ENCODE results near the gene TENM3.

Gene TENM3

DNA sequence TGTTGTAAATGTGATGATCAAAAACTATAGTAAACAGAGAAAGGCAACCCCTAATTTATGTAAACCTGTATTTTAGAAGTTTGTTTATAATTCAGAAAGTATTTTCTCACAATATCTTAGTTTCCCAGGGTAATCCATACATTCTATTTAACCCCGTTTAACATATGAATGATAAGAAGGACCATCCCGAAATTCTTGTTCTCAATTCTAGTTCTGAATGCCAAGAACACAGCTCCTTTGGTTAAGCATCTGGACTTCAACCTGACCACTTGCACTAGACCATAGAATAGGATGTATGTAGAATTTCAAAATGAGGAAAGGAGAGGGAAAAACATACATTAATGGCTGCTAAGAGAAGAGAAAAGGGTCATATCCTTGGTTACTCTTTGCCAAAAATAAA lies 227.0 kb downstream of the TENM3 start:
- ATAC-seq (ENCODE audit: insufficient read depth, low read depth) (no peak), DNase-seq (no peak)
- Histone ChIP-seq H3K4me3 (ENCODE audit: low read depth in 1 of 2, low read length in 2 of 2) (no peak overlapping the region), H3K4me1 (ENCODE audit: insufficient read depth, low read length) (no peaks in the 10 kb centered on the region), H3K4me2 (ENCODE audit: insufficient read depth, low read length) (no peak overlapping the region), H3K79me2 (ENCODE audit: insufficient read depth, low read length) (no peaks in the 10 kb centered on the region), H3K27ac (ENCODE audit: low read length) (no peak overlapping the region), H2AFZ (ENCODE audit: low read depth, low read length) (no peak overlapping the region), H4K20me1 (ENCODE audit: insufficient read depth, low read length) (no peaks in the 10 kb centered on the region), H3K9me3 (ENCODE audit: insufficient read depth, low read length, severe bottlenecking) (no peaks in the 10 kb centered on the region), H3K9ac (ENCODE audit: low read depth, low read length) (no peak overlapping the region), H3K27me3 (ENCODE audit: insufficient read depth, low read length, poor library complexity) (no peaks in the 10 kb centered on the region), H3K36me3 (ENCODE audit: insufficient read depth, low read length) (no peaks in the 10 kb centered on the region)
- TF ChIP-seq, protein P1, sequence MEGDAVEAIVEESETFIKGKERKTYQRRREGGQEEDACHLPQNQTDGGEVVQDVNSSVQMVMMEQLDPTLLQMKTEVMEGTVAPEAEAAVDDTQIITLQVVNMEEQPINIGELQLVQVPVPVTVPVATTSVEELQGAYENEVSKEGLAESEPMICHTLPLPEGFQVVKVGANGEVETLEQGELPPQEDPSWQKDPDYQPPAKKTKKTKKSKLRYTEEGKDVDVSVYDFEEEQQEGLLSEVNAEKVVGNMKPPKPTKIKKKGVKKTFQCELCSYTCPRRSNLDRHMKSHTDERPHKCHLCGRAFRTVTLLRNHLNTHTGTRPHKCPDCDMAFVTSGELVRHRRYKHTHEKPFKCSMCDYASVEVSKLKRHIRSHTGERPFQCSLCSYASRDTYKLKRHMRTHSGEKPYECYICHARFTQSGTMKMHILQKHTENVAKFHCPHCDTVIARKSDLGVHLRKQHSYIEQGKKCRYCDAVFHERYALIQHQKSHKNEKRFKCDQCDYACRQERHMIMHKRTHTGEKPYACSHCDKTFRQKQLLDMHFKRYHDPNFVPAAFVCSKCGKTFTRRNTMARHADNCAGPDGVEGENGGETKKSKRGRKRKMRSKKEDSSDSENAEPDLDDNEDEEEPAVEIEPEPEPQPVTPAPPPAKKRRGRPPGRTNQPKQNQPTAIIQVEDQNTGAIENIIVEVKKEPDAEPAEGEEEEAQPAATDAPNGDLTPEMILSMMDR (IDR thresholded peaks at IDR 0.05; ENCODE audit: borderline replicate concordance, extremely low read depth, low read length, poor library complexity, severe bottlenecking), result no peak
- no peak for TF ChIP-seq EZH2 (IDR thresholded peaks at IDR 0.05; ENCODE audit: borderline replicate concordance, low read depth, low read length, severe bottlenecking)

DNA sequence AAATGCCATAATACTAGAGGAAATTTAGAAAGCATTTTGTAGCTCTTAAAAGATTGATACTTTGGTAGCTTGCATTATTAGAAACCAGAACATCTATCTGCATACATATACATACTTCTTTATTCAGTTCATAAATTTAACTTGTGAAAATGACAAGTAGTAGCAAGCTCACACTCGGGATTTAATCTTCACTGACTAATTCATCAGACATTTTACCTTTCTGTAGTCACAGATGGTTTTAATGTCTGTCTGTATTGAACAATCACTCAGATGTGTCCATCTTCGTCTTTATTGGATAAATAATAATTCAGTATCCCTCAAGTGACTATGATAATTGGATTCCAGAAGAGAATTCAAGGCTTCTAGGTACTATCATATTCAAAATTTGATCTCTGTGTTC lies 232.3 kb downstream of the TENM3 start:
- Histone ChIP-seq H3K4me1 (ENCODE audit: insufficient read depth, low read length) (no peaks in the 10 kb centered on the region), H3K9ac (ENCODE audit: low read depth, low read length) (no peak overlapping the region), H3K27ac (ENCODE audit: low read length) (no peak overlapping the region), H2AFZ (ENCODE audit: low read depth, low read length) (no peak overlapping the region), H3K9me3 (ENCODE audit: insufficient read depth, low read length, severe bottlenecking) (no peaks in the 10 kb centered on the region), H3K27me3 (ENCODE audit: insufficient read depth, low read length, poor library complexity) (no peaks in the 10 kb centered on the region), H4K20me1 (ENCODE audit: insufficient read depth, low read length) (no peaks in the 10 kb centered on the region), H3K36me3 (ENCODE audit: insufficient read depth, low read length) (no peaks in the 10 kb centered on the region), H3K79me2 (ENCODE audit: insufficient read depth, low read length) (no peaks in the 10 kb centered on the region), H3K4me2 (ENCODE audit: insufficient read depth, low read length) (no peak overlapping the region), H3K4me3 (ENCODE audit: low read depth in 1 of 2, low read length in 2 of 2) (no peak overlapping the region)
- TF ChIP-seq, protein P1 (IDR thresholded peaks at IDR 0.05; ENCODE audit: borderline replicate concordance, extremely low read depth, low read length, poor library complexity, severe bottlenecking), result no peak
- no peak for TF ChIP-seq EZH2 (IDR thresholded peaks at IDR 0.05; ENCODE audit: borderline replicate concordance, low read depth, low read length, severe bottlenecking)
- ATAC-seq (ENCODE audit: insufficient read depth, low read depth) (no peak), DNase-seq (no peak)

DNA sequence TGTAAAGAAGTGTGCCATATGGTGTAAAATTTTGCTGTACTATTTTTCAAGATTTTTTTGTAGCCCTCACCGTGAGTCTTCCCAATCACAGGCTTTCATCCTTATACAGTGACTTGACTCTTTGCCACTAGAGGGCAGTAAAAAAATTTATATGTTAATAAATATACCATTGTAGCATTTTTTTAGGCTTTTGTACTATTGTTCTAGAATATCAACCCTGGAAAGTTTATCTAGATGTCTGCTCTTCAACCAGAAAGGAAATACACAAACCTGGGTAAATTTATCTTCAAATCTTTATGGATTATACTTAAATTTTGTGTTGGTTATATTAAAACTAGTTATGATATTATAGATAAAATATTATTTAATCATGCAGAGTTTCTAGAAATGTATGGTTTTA lies 235.3 kb downstream of the TENM3 start:
- Histone ChIP-seq H3K27me3 (ENCODE audit: insufficient read depth, low read length, poor library complexity) (no peaks in the 10 kb centered on the region), H3K9ac (ENCODE audit: low read depth, low read length) (no peak overlapping the region), H3K4me3 (ENCODE audit: low read depth in 1 of 2, low read length in 2 of 2) (no peak overlapping the region), H3K36me3 (ENCODE audit: insufficient read depth, low read length) (no peaks in the 10 kb centered on the region), H4K20me1 (ENCODE audit: insufficient read depth, low read length) (no peaks in the 10 kb centered on the region), H3K4me1 (ENCODE audit: insufficient read depth, low read length) (no peaks in the 10 kb centered on the region), H3K27ac (ENCODE audit: low read length) (no peak overlapping the region), H2AFZ (ENCODE audit: low read depth, low read length) (no peak overlapping the region), H3K79me2 (ENCODE audit: insufficient read depth, low read length) (no peaks in the 10 kb centered on the region), H3K4me2 (ENCODE audit: insufficient read depth, low read length) (no peak overlapping the region), H3K9me3 (ENCODE audit: insufficient read depth, low read length, severe bottlenecking) (no peaks in the 10 kb centered on the region)
- no peak for TF ChIP-seq EZH2 (IDR thresholded peaks at IDR 0.05; ENCODE audit: borderline replicate concordance, low read depth, low read length, severe bottlenecking)
- TF ChIP-seq, protein P1 (IDR thresholded peaks at IDR 0.05; ENCODE audit: borderline replicate concordance, extremely low read depth, low read length, poor library complexity, severe bottlenecking), result peak; percentile 63
- no peak; the same call in 2 of the 3 replicates for ATAC-seq (ENCODE audit: insufficient read depth, low read depth)
- DNase-seq, result no peak

DNA sequence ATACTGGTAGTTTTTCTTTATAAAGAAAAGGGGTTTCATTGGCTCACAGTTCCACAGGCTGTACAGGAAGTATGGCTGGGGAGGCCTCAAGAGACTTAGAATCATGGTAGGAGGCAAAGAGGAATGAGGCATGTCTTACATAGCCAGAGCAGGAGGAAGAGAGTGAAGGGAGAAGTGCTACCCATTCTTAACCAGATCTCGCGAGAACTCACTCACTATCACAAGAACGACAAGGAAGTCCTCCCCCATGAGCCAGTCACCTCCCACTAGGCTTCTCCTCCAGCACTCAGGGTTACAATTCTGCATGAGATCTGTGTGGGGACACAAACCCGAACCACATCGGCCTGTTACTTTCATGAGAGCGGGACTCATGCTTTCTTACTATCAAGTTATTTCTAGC lies 240.5 kb downstream of the TENM3 start:
- H3K79me2 ChIP-seq (ENCODE audit: insufficient read depth, low read length), result no peaks in the 10 kb centered on the region
- H3K27me3 ChIP-seq (ENCODE audit: insufficient read depth, low read length, poor library complexity), result no peaks in the 10 kb centered on the region
- ATAC-seq (ENCODE audit: insufficient read depth, low read depth) (no peak), DNase-seq (no peak)
- H3K36me3 ChIP-seq (ENCODE audit: insufficient read depth, low read length), result no peaks in the 10 kb centered on the region
- no peaks in the 10 kb centered on the region for H3K4me1 ChIP-seq (ENCODE audit: insufficient read depth, low read length)
- no peak overlapping the region for H3K9ac ChIP-seq (ENCODE audit: low read depth, low read length)
- no peak overlapping the region for H2AFZ ChIP-seq (ENCODE audit: low read depth, low read length)
- TF ChIP-seq EZH2 (IDR thresholded peaks at IDR 0.05; ENCODE audit: borderline replicate concordance, low read depth, low read length, severe bottlenecking), result no peak
- TF ChIP-seq, protein P1 (IDR thresholded peaks at IDR 0.05; ENCODE audit: borderline replicate concordance, extremely low read depth, low read length, poor library complexity, severe bottlenecking), result no peak
- H3K27ac ChIP-seq (ENCODE audit: low read length), result no peak overlapping the region
- no peaks in the 10 kb centered on the region for H3K9me3 ChIP-seq (ENCODE audit: insufficient read depth, low read length, severe bottlenecking)
- H3K4me2 ChIP-seq (ENCODE audit: insufficient read depth, low read length), result no peak overlapping the region
- no peak overlapping the region for H3K4me3 ChIP-seq (ENCODE audit: low read depth in 1 of 2, low read length in 2 of 2)
- H4K20me1 ChIP-seq (ENCODE audit: insufficient read depth, low read length), result no peaks in the 10 kb centered on the region
